Activated gamma-delta T cell (primary cell): ENCODE results near the gene CPN1.
"Not testable (repeated sequence)": the region's sequence is repeated elsewhere in the genome, so short reads cannot be mapped to it uniquely, and the experiment has no call there.

Experiments used
- DNase-seq: peaks from one replicate; lab custom pipeline; 2025; lab: John Stamatoyannopoulos, UW

Gene CPN1

GRCh38 chr10:100022403-100022802 is 59.3 kb downstream of the CPN1 start:
- no peak for DNase-seq

DNA sequence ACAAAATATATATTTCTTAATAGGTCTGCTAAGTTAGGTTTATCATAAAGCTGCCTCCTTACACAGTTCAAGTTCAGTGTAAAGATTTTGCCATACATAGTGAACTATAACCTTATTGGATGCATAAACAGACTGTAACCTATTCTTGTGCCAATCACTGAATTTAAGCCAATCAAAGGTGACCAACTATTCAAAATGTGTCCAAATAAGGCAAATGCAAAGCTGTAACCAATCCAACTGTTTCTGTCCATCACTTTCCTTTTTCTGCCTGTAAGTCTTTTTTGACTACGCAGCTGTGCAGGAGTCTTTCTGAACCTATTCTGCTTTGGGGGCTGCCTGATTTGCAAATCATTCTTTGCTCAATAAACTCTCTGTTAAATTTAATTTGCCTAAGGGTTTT is 60.3 kb downstream of the CPN1 start:
- DNase-seq: no peak

- no peak for DNase-seq
Observed at GRCh38 chr10:100020886-100021253, 60.8 kb downstream of the CPN1 start.

- DNase-seq: no peak
Observed at GRCh38 chr10:100020142-100020885, 61.4 kb downstream of the CPN1 start.

DNA sequence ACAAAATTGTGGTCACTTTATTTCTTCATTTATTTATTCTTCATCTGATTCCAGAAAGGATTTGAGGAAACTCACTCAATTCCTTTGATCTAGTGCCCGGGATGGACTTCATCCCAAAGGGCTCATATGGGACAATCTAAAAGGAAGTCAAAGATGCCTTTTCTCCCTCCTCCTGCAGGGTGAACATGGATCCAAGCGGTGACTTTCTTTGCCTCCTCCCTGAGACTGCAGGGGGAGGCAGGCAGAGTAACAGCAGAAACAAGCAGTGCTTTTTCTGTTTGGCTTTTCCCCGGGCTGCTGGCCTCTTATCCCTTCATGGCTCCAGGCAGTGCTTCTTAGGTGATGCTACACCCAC is 61.9 kb downstream of the CPN1 start:
- no peak for DNase-seq

DNA sequence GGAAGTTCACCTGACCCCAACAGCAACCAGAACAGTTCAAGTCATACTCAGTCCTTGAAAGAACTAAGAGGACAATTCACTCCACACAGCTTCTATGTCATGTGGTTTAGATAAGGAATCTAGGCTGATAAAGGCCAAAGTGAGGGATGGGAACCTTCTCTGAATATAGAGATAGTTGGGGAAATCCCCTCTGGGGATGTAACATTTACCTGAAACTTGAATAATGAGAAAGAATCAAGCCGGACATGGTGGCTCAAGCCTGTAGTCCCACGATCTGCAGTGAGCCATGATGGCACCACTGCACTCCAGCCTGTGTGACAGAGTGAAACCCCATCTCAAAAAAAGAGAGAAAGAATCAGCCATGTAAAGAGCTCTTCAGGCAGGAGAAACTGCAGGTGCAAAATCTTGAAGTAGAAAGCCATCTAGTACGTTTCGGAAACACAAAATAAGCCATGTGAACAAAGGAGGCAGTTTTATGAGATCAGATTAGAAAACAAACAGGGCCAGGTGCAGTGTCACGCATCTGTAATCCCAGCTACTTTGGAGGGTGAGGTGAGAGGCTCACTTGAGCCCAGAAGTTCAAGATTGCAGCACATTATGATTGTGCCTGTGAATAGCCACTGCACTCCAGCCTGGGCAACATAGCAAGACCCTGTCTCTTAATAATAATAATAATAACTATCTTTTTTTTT is 67.5 kb downstream of the CPN1 start:
- no peak for DNase-seq

GRCh38 chr10:100013621-100014020 is 68.0 kb downstream of the CPN1 start:
- DNase-seq: no peak

DNA sequence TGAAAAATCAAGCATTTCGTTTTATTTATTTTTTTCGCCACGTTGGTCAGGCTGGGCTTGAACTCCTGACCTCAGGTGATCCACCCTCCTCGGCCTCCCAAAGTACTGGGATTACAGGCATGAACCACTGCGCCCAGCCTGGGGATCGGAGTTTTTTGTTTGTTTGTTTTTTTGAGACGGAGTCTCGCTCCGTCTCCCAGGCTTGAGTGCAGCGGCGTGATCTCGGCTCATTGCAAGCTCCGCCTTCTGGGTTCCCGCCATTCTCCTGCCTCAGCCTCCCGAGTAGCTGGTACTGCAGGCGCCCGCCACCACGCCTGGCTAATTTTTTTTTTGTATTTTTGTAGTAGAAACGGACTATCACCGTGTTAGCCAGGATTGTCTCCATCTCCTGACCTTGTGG is 69.8 kb downstream of the CPN1 start:
- not testable (repeated sequence) for DNase-seq

DNA sequence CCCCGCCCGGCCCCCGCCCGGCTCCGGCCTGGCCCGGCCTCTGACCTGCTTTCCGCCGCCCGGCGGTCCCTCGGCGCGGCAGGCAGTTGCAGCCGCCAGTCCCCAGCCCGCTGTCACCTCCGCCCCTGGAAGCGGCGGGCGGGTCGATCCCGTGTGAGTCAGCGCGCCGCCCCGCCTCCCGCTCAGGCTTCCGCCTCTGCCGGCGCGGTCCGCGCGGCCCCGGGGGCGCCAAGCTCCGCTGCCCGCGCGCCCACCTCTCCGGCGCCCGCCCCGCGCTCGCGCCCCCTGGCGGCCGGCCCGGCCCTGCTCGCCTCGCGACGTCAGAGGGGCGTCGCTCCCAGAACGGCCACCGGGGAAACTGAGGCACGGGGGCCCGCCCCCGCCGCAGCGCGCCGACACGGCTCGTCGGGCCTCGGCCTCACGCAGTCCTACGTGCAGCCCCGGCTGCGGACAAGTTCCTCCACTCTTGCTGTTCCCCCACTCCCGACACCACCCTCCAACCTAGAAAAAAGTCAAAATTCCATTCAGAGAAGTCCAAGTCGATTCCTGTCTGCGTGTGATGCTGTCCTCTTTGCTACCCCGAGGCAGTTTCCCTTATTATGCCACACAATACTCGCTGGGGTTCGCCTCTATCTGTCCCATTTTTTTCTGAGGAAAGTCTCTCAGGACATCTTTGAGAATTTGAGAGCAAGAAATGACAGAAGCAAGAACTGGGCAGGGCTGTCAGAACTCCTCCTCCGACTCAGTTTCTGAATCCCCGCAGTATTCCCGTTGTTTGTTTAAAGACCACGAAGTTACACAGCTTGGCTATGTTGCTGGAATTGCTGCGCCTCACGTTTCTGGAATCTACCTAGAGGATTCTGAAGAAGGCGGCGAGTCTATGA is 71.6 kb downstream of the CPN1 start, which contains the start of gene DNMBP:
TSS of gene DNMBP (minus strand) at position 155 of the 884 bp plus-strand sequence. CDS start 37,823 bp downstream, outside the sequence.
- DNase-seq: peak; percentile 73

DNA sequence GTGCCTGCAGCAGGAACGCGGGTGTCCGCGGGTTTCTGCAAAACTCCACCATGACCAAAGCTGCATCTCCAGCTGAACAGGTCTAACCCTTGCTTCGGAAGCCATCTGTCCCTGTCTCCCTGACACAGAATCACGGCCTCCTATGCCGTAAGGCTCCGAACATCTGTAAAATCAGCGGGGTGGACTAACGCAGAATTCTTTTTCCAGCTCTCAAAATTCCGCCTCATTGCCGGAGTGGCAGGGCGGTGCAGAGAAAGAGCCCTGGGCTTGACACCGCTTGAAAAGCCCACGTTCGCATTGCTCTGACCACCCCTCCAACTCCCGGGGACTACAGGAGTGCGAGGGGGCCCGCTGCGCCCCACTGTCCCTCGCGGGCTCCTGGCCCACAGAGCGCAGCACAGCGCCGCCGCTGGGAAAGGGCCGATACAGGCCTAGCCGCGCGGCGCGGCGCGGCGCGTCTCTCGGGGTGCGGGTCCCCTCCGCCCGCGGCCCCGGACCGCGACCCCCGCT is 72.3 kb downstream of the CPN1 start:
- DNase-seq: no peak

DNA sequence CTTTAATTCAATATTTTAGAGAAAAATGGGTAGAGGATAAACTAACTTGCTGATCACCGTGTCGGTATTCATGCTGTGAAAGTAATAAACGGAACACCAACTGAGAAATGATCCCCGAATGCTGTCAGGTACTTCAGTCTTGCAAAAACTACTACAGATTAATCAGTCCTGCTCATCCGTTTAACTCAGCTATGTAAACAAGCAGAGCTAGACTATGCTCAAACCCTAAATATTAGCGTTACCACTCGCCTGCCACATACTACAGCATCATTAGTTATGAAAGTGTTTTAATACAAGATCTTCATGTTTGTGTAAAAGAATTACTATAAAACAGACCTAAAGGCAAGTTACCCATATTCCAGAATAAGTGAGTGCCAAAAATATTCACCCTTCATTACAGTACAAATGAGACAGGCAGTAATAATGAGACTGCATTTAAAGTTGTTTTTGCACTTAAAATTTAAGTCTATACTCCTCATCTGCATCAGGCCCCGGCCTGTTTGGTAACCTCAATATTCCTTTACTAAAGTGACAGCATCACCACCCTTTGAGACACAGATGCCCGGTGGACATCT is 72.9 kb downstream of the CPN1 start:
- no peak for DNase-seq

GRCh38 chr10:100008142-100008522 is 73.5 kb downstream of the CPN1 start:
- no peak for DNase-seq

DNA sequence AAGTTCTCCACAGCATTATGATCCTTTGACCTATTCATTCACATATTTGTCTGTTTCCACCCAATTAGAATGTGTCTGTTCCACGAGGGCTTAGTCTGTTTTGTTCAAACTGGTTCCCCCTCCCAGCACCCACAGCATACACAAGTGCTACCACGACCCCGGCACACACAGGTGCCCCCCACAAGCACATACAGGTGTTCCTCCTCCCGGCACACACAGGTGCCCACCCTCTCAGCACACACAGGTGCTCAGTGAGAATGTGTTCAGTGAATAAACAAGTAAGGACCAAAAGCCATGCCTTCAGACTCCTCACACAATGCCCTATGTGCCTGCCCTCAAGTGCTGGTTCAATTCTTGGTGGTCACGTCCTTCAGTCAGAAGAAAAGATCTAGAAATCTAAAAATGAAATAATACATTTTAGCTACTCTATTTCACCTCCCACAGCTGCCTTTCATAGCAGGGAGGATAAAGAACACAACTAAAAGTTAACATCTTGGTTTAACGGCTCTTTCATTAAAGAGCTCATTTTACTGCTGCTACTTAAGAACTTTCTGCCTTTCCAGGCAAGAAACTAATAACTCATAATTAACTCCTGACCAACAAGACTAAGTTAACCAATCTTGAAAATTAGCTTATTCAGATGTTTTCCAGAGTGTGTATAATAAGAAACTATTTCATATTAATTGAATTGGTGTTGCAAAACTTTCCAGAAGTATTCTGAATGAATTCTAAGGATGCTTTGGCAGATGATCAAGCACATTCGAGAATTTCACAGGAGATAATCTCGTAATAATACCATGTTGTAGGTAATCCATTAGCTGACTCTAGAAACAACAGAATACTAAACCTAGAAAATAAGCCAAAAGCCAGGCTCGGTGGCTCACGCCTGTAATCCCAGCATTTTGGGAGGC is 74.2 kb downstream of the CPN1 start:
- no peak for DNase-seq

GRCh38 chr10:100006243-100006886 is 75.3 kb downstream of the CPN1 start:
- no peak for DNase-seq

- DNase-seq: no peak
Observed at GRCh38 chr10:100004805-100005510, 76.7 kb downstream of the CPN1 start.

DNA sequence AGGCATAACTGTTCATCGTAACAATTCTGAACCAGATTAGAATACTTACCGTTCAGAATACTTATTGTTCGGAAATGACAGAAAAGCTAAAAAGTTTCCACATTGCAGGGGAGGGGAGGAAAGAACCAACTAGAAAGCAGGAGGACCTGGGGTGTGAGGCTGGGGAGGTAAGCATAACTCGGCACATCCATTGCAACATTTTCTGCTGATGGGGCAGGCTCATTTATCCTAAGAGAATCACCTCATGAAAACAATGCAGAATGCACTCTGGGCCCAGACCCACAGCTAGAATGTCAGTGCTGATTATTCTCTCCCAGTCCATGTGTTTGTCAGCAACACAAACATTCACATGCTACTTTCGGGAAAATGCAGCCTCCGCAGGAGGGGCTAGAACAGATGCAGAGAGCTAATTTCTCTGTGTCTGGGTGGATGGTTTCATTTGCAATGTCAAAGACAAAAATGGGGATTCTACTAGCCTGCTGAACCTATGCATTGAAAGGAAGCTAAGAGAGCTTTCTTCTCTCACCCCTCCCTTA is 81.5 kb downstream of the CPN1 start:
- DNase-seq: no peak

GRCh38 chr10:99999319-100000108 is 82.2 kb downstream of the CPN1 start:
- no peak for DNase-seq

DNA sequence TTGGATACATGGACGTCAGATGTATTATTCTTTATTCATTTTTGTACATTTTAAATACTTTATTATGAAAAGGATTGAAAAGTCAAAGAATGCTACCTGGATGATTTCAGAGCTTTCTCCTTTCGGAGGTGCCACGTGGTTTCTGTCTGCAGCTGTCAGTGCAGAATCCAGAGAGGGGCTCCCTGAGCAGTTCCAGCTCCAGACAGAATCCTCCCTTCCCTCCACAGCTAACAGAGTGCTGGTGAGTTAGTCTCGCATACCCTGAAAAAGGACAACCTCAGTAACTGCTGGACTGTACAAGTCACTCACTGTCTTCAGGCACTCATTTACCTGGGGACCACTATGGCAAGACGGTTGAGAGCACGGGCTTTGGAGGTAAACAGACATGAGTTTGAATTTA is 82.8 kb downstream of the CPN1 start:
- no peak for DNase-seq
